ENCODE results near the gene PI4KA. TPM values are rescaled to one million over a fixed set of nuclear protein-coding genes. Genes with fewer than 3 reads are reported as not detected.

The PI4KA gene
- total and polyA plus RNA-seq, 2 of the 13 experiments (the other 11 are each of a cell fraction or from before 2014, with no cell fraction given), result 27.4 to 56.4 TPM

DNA sequence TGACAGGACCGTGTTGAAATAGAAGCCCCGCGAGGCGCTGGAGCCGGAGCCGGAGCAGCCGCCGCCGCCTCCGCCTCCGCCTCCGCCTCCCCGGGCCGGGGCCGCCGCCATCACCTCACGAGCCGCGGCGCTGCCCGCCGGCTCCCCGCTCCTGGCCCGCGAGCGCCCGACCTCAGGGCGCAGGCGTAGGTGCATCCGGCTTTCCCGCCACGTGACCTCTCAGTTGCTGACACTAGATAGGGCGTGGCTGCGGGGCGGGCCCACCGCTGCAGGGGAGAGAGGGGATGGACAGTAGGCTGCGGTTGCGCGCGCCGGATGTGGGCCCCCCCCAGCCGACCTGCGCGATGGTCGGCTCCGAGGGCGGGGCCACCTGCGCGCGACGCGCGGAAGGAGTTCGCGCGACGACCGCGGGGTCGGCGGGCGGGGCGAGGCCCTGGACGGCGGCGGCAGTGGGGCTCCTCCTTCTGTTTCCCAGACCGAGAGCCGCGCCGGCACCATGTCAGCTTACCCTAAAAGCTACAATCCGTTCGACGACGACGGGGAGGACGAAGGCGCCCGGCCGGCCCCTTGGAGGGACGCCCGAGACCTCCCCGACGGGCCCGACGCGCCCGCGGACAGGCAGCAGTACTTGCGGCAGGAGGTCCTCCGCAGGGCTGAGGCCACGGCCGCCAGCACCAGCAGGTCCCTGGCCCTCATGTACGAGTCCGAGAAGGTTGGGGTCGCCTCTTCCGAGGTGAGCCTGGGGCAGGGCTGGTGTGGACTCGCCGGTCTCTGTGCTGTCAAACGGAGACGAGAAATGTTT, at the start of gene PI4KA, which contains the start of gene SNAP29 (continued):
- TF ChIP-seq, protein P1, sequence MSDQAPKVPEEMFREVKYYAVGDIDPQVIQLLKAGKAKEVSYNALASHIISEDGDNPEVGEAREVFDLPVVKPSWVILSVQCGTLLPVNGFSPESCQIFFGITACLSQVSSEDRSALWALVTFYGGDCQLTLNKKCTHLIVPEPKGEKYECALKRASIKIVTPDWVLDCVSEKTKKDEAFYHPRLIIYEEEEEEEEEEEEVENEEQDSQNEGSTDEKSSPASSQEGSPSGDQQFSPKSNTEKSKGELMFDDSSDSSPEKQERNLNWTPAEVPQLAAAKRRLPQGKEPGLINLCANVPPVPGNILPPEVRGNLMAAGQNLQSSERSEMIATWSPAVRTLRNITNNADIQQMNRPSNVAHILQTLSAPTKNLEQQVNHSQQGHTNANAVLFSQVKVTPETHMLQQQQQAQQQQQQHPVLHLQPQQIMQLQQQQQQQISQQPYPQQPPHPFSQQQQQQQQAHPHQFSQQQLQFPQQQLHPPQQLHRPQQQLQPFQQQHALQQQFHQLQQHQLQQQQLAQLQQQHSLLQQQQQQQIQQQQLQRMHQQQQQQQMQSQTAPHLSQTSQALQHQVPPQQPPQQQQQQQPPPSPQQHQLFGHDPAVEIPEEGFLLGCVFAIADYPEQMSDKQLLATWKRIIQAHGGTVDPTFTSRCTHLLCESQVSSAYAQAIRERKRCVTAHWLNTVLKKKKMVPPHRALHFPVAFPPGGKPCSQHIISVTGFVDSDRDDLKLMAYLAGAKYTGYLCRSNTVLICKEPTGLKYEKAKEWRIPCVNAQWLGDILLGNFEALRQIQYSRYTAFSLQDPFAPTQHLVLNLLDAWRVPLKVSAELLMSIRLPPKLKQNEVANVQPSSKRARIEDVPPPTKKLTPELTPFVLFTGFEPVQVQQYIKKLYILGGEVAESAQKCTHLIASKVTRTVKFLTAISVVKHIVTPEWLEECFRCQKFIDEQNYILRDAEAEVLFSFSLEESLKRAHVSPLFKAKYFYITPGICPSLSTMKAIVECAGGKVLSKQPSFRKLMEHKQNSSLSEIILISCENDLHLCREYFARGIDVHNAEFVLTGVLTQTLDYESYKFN (CRISPR knock-in tag; conservative IDR thresholded peaks at IDR 0.05), result peak; percentile 53
- peak; percentile 77; the same call in 1 of the 2 replicates for TF ChIP-seq ZNF556 (CRISPR knock-in tag; IDR thresholded peaks at IDR 0.05; ENCODE audit: borderline replicate concordance)
- no peak for TF ChIP-seq ADNP (CRISPR knock-in tag; IDR thresholded peaks at IDR 0.05)
- TF ChIP-seq, protein P2, sequence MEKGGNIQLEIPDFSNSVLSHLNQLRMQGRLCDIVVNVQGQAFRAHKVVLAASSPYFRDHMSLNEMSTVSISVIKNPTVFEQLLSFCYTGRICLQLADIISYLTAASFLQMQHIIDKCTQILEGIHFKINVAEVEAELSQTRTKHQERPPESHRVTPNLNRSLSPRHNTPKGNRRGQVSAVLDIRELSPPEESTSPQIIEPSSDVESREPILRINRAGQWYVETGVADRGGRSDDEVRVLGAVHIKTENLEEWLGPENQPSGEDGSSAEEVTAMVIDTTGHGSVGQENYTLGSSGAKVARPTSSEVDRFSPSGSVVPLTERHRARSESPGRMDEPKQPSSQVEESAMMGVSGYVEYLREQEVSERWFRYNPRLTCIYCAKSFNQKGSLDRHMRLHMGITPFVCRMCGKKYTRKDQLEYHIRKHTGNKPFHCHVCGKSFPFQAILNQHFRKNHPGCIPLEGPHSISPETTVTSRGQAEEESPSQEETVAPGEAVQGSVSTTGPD (CRISPR knock-in tag; IDR thresholded peaks at IDR 0.05), result no peak
- peak; percentile 97 for TF ChIP-seq ETV5 (CRISPR knock-in tag; IDR thresholded peaks at IDR 0.05; ENCODE audit: borderline replicate concordance)
- peak; percentile 92 for TF ChIP-seq ERF (CRISPR knock-in tag; IDR thresholded peaks at IDR 0.05)
- TF ChIP-seq ZNF780A (CRISPR knock-in tag; IDR thresholded peaks at IDR 0.05), result no peak
- TF ChIP-seq ZNF224 (CRISPR knock-in tag; IDR thresholded peaks at IDR 0.05), result 0 out of 2 replicates have a peak, but pooled peaks have one; percentile 77
- TF ChIP-seq ETV6 (CRISPR knock-in tag; conservative IDR thresholded peaks at IDR 0.05), result peak; percentile 50; the same call in 1 of the 2 replicates
- TF ChIP-seq HCFC1 (IDR thresholded peaks at IDR 0.05; ENCODE audit: low read depth, low read length), result no peak; the same call in 1 of the 2 replicates
- no peak for TF ChIP-seq ZNF383 (CRISPR knock-in tag; IDR thresholded peaks at IDR 0.05; ENCODE audit: borderline replicate concordance)
- peak; percentile 88 for TF ChIP-seq PHF8 (CRISPR knock-in tag; IDR thresholded peaks at IDR 0.05)
- 0 out of 2 replicates have a peak, but pooled peaks have one; percentile 15 for TF ChIP-seq ZNF672 (CRISPR knock-in tag; IDR thresholded peaks at IDR 0.05)
- TF ChIP-seq, protein P3, sequence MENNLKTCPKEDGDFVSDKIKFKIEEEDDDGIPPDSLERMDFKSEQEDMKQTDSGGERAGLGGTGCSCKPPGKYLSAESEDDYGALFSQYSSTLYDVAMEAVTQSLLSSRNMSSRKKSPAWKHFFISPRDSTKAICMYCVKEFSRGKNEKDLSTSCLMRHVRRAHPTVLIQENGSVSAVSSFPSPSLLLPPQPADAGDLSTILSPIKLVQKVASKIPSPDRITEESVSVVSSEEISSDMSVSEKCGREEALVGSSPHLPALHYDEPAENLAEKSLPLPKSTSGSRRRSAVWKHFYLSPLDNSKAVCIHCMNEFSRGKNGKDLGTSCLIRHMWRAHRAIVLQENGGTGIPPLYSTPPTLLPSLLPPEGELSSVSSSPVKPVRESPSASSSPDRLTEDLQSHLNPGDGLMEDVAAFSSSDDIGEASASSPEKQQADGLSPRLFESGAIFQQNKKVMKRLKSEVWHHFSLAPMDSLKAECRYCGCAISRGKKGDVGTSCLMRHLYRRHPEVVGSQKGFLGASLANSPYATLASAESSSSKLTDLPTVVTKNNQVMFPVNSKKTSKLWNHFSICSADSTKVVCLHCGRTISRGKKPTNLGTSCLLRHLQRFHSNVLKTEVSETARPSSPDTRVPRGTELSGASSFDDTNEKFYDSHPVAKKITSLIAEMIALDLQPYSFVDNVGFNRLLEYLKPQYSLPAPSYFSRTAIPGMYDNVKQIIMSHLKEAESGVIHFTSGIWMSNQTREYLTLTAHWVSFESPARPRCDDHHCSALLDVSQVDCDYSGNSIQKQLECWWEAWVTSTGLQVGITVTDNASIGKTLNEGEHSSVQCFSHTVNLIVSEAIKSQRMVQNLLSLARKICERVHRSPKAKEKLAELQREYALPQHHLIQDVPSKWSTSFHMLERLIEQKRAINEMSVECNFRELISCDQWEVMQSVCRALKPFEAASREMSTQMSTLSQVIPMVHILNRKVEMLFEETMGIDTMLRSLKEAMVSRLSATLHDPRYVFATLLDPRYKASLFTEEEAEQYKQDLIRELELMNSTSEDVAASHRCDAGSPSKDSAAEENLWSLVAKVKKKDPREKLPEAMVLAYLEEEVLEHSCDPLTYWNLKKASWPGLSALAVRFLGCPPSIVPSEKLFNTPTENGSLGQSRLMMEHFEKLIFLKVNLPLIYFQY (CRISPR knock-in tag; IDR thresholded peaks at IDR 0.05; ENCODE audit: borderline replicate concordance), result no peak
- no peak for TF ChIP-seq EHMT2 (IDR thresholded peaks at IDR 0.05; ENCODE audit: borderline replicate concordance, low read depth, low read length)
- TF ChIP-seq, protein P4, sequence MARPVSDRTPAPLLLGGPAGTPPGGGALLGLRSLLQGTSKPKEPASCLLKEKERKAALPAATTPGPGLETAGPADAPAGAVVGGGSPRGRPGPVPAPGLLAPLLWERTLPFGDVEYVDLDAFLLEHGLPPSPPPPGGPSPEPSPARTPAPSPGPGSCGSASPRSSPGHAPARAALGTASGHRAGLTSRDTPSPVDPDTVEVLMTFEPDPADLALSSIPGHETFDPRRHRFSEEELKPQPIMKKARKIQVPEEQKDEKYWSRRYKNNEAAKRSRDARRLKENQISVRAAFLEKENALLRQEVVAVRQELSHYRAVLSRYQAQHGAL (CRISPR knock-in tag; IDR thresholded peaks at IDR 0.05; ENCODE audit: not compliant biosample characterization), result peak; percentile 24
- TF ChIP-seq, protein P5, sequence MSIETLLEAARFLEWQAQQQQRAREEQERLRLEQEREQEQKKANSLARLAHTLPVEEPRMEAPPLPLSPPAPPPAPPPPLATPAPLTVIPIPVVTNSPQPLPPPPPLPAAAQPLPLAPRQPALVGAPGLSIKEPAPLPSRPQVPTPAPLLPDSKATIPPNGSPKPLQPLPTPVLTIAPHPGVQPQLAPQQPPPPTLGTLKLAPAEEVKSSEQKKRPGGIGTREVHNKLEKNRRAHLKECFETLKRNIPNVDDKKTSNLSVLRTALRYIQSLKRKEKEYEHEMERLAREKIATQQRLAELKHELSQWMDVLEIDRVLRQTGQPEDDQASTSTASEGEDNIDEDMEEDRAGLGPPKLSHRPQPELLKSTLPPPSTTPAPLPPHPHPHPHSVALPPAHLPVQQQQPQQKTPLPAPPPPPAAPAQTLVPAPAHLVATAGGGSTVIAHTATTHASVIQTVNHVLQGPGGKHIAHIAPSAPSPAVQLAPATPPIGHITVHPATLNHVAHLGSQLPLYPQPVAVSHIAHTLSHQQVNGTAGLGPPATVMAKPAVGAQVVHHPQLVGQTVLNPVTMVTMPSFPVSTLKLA (IDR thresholded peaks at IDR 0.05), result peak; percentile 70

Measured in HepG2 (cell line).